ENCODE measurements around the gene ASPHD1.

- TF ChIP-seq POLR2A (IDR thresholded peaks at IDR 0.05; ENCODE audit: low read depth, low read length) = no peak
- no peak for TF ChIP-seq TAF1 (IDR thresholded peaks at IDR 0.05; ENCODE audit: low read depth, low read length)
Measured at GRCh38 chr16:29947897-29948296, 47.6 kb downstream of the ASPHD1 start.
